ENCODE measurements around the gene RAN.
"Not testable (repeated sequence)": the region's sequence is repeated elsewhere in the genome, so short reads cannot be mapped to it uniquely, and the experiment has no call there.

DNA sequence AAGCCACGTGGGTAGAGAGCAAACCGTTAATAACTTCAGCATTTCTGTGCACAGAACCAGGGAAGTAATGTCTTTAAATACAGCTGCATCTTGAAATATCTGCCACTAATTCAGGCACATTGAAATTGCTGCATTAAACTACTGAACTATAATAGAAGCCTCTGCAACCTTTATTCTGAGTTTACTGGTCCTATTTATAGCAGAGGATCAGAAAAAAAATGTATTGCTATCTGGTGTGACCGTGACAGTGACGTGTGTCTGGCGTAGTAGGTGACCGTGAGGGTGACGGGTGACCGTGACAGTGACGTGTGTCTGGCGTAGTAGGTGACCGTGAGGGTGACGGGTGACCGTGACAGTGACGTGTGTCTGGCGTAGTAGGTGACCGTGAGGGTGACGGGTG is 15.3 kb downstream of the RAN start:
- not testable (repeated sequence) for TF ChIP-seq POLR2AphosphoS5 (IDR thresholded peaks at IDR 0.05); CTCF (IDR thresholded peaks at IDR 0.05; ENCODE audit: poor library complexity, severe bottlenecking)
